ENCODE measurements around the gene BASP1.

The BASP1 gene

DNA sequence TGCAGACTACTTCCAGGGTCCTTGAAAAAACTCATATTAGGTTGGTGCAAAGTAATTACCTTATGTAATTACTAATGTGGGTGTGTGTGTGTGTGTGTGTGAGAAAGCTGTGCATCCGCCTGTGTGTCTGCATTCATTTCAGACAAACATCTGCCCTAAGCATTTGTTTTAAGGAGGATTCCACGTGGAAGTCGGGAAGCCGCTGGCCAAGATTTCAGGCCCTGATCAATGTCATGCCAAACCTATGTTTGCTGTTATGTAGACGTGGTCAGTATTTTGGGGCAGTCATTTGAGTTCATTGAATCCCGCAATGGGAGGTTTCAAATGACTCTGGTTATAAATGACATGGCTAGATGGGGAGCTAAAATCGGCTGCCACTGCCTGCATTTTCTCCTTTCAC lies 33.6 kb upstream of the BASP1 start:
- no peaks in the 10 kb centered on the region for H3K9me3 ChIP-seq (ENCODE audit: control insufficient read depth, insufficient read depth, low read length)
- WGBS (ENCODE audit: insufficient coverage, insufficient read length) = no CpG with 5 or more reads among the region's 7 CpGs
- DNase-seq (ENCODE audit: low read depth, low spot score) = no peak
- no peaks in the 10 kb centered on the region for H3K36me3 ChIP-seq (ENCODE audit: control insufficient read depth, insufficient read depth, low read length)
- no peak overlapping the region for H3K4me3 ChIP-seq (ENCODE audit: low read length)
- no peaks in the 10 kb centered on the region for H3K4me1 ChIP-seq (ENCODE audit: control insufficient read depth, insufficient read depth, low read length)
- no peaks in the 10 kb centered on the region for H3K27me3 ChIP-seq (ENCODE audit: control insufficient read depth, insufficient read depth, low read length)
- no peak overlapping the region for H3K27ac ChIP-seq (ENCODE audit: low read length)

DNA sequence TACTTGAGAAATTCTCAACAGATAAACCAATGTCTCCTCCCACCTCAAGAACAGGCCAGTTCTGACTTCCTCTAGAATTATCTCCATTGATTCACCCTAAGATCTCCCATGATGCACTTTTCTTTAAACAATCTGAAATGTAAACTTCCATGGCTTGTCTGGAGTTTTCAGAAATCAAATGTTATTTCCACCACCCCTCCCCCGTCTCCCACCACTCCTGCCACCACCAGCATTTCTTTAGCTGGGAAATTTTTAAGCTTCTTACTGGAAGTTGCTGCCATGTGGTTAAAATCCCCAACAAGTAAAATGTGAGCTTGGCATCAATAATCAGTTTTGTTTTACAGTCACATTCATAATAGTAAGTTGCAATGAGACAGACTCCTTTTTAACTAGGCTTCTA lies 32.8 kb upstream of the BASP1 start:
- Histone ChIP-seq H3K4me1 (ENCODE audit: control insufficient read depth, insufficient read depth, low read length) (0 out of 2 replicates have a peak, but pooled peaks cover under 1% of the 10 kb centered on the region), H3K27ac (ENCODE audit: low read length) (no peak overlapping the region), H3K36me3 (ENCODE audit: control insufficient read depth, insufficient read depth, low read length) (no peaks in the 10 kb centered on the region), H3K4me3 (ENCODE audit: low read length) (no peak overlapping the region), H3K27me3 (ENCODE audit: control insufficient read depth, insufficient read depth, low read length) (no peaks in the 10 kb centered on the region), H3K9me3 (ENCODE audit: control insufficient read depth, insufficient read depth, low read length) (no peaks in the 10 kb centered on the region)
- WGBS (ENCODE audit: insufficient coverage, insufficient read length) = no CpG with 5 or more reads among the region's 1 CpG
- no peak for DNase-seq (ENCODE audit: low read depth, low spot score)

DNA sequence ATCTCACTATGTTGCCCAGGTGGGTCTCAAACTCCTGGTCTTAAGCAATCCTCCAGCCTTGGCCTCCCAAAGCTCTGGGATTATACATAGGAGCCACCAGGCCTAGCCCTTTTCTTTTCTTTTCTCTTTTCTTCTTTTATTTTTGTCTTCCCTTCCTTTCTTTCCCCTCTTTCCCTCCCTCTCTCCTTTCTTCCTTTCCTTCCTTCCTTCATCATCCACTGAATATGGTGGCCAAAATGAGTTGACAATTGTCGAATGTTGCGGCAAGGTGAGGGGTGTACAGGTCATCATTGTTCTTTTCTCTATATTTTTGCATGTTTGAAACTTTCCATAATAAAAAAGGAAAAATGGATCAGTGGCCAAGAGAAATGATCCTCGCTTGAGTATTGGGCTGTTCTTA lies 32.1 kb upstream of the BASP1 start:
- no CpG with 5 or more reads among the region's 3 CpGs for WGBS (ENCODE audit: insufficient coverage, insufficient read length)
- Histone ChIP-seq H3K4me3 (ENCODE audit: low read length) (no peak overlapping the region), H3K27ac (ENCODE audit: low read length) (no peak overlapping the region), H3K9me3 (ENCODE audit: control insufficient read depth, insufficient read depth, low read length) (no peaks in the 10 kb centered on the region), H3K36me3 (ENCODE audit: control insufficient read depth, insufficient read depth, low read length) (no peaks in the 10 kb centered on the region), H3K27me3 (ENCODE audit: control insufficient read depth, insufficient read depth, low read length) (no peaks in the 10 kb centered on the region), H3K4me1 (ENCODE audit: control insufficient read depth, insufficient read depth, low read length) (peaks cover 1% of the 10 kb centered on the region; the same call in 1 of the 2 replicates)
- DNase-seq (ENCODE audit: low read depth, low spot score) = no peak

DNA sequence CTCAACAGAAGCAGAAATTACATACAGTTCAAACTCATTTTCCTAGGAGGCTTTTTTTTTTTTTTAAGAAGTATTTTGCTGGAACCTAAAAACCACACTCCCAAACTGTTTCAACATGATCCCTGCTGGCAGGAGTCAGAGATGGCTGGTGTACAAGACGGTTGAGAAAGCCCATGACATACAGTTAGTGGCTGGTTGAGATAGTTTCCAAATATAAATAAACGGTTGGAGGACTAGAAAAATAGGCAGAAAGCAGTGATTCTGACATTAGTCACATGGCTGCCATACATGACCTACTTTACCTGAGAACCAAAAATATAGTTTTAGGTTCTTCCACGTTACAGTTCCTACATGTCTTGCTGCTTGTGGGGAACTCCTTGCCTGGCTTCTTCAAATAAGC lies 31.7 kb upstream of the BASP1 start:
- WGBS (ENCODE audit: insufficient coverage, insufficient read length) = no CpG with 5 or more reads among the region's 3 CpGs
- Histone ChIP-seq H3K4me3 (ENCODE audit: low read length) (no peak overlapping the region), H3K27me3 (ENCODE audit: control insufficient read depth, insufficient read depth, low read length) (no peaks in the 10 kb centered on the region), H3K9me3 (ENCODE audit: control insufficient read depth, insufficient read depth, low read length) (no peaks in the 10 kb centered on the region), H3K36me3 (ENCODE audit: control insufficient read depth, insufficient read depth, low read length) (no peaks in the 10 kb centered on the region), H3K27ac (ENCODE audit: low read length) (no peak overlapping the region), H3K4me1 (ENCODE audit: control insufficient read depth, insufficient read depth, low read length) (peaks cover 1% of the 10 kb centered on the region; the same call in 1 of the 2 replicates)
- DNase-seq (ENCODE audit: low read depth, low spot score) = no peak

- H3K27me3 ChIP-seq (ENCODE audit: control insufficient read depth, insufficient read depth, low read length) = no peaks in the 10 kb centered on the region
- H3K27ac ChIP-seq (ENCODE audit: low read length) = no peak overlapping the region
- no peak overlapping the region for H3K4me3 ChIP-seq (ENCODE audit: low read length)
- H3K4me1 ChIP-seq (ENCODE audit: control insufficient read depth, insufficient read depth, low read length) = peaks cover 1% of the 10 kb centered on the region; the same call in 1 of the 2 replicates
- no CpG with 5 or more reads among the region's 4 CpGs for WGBS (ENCODE audit: insufficient coverage, insufficient read length)
- DNase-seq (ENCODE audit: low read depth, low spot score) = no peak
- no peaks in the 10 kb centered on the region for H3K36me3 ChIP-seq (ENCODE audit: control insufficient read depth, insufficient read depth, low read length)
- H3K9me3 ChIP-seq (ENCODE audit: control insufficient read depth, insufficient read depth, low read length) = no peaks in the 10 kb centered on the region
Observed at GRCh38 chr5:17186256-17186655, 31.2 kb upstream of the BASP1 start.

- H3K4me3 ChIP-seq (ENCODE audit: low read length) = no peak overlapping the region
- WGBS (ENCODE audit: insufficient coverage, insufficient read length) = no CpG with 5 or more reads among the region's 7 CpGs
- no peak for DNase-seq (ENCODE audit: low read depth, low spot score)
- H3K9me3 ChIP-seq (ENCODE audit: control insufficient read depth, insufficient read depth, low read length) = no peaks in the 10 kb centered on the region
- peaks cover 1% of the 10 kb centered on the region; the same call in 1 of the 2 replicates for H3K4me1 ChIP-seq (ENCODE audit: control insufficient read depth, insufficient read depth, low read length)
- H3K27me3 ChIP-seq (ENCODE audit: control insufficient read depth, insufficient read depth, low read length) = no peaks in the 10 kb centered on the region
- no peaks in the 10 kb centered on the region for H3K36me3 ChIP-seq (ENCODE audit: control insufficient read depth, insufficient read depth, low read length)
- no peak overlapping the region for H3K27ac ChIP-seq (ENCODE audit: low read length)
Observed at GRCh38 chr5:17187011-17187785, 30.2 kb upstream of the BASP1 start.

DNA sequence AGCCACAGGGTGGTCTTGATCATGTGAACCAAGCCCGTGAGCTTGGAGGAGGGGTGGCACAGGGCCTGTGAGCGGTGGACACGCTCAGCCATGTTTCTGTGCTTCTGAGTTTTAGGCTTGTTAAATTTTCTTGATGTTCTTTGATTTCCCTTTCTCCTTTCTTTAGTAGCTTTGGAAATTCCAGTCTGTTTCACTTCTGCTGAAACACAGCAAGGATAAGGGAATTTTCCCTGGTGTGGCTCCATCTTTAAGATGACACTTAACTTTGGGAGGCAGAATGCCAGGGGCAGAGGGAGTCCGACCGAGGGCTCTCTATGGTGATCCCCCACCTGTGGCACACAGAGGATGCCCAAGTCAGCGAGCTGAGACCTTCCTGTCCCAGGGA lies 29.7 kb upstream of the BASP1 start:
- Histone ChIP-seq H3K27ac (ENCODE audit: low read length) (no peak overlapping the region), H3K4me3 (ENCODE audit: low read length) (no peak overlapping the region), H3K4me1 (ENCODE audit: control insufficient read depth, insufficient read depth, low read length) (peaks cover 1% of the 10 kb centered on the region; the same call in 1 of the 2 replicates), H3K9me3 (ENCODE audit: control insufficient read depth, insufficient read depth, low read length) (no peaks in the 10 kb centered on the region), H3K27me3 (ENCODE audit: control insufficient read depth, insufficient read depth, low read length) (no peaks in the 10 kb centered on the region), H3K36me3 (ENCODE audit: control insufficient read depth, insufficient read depth, low read length) (no peaks in the 10 kb centered on the region)
- WGBS (ENCODE audit: insufficient coverage, insufficient read length) = no CpG with 5 or more reads among the region's 6 CpGs
- no peak for DNase-seq (ENCODE audit: low read depth, low spot score)

- H3K27ac ChIP-seq (ENCODE audit: low read length) = no peak overlapping the region
- peaks cover 1% of the 10 kb centered on the region; the same call in 1 of the 2 replicates for H3K4me1 ChIP-seq (ENCODE audit: control insufficient read depth, insufficient read depth, low read length)
- no peaks in the 10 kb centered on the region for H3K36me3 ChIP-seq (ENCODE audit: control insufficient read depth, insufficient read depth, low read length)
- peak; percentile 91 for DNase-seq (ENCODE audit: low read depth, low spot score)
- H3K4me3 ChIP-seq (ENCODE audit: low read length) = no peak overlapping the region
- no CpG with 5 or more reads among the region's 13 CpGs for WGBS (ENCODE audit: insufficient coverage, insufficient read length)
- no peaks in the 10 kb centered on the region for H3K9me3 ChIP-seq (ENCODE audit: control insufficient read depth, insufficient read depth, low read length)
- H3K27me3 ChIP-seq (ENCODE audit: control insufficient read depth, insufficient read depth, low read length) = no peaks in the 10 kb centered on the region
Observed at GRCh38 chr5:17189381-17190036, 27.9 kb upstream of the BASP1 start.

- no peak overlapping the region for H3K27ac ChIP-seq (ENCODE audit: low read length)
- no peak for DNase-seq (ENCODE audit: low read depth, low spot score)
- H3K9me3 ChIP-seq (ENCODE audit: control insufficient read depth, insufficient read depth, low read length) = no peaks in the 10 kb centered on the region
- WGBS (ENCODE audit: insufficient coverage, insufficient read length) = no CpG with 5 or more reads among the region's 4 CpGs
- H3K4me1 ChIP-seq (ENCODE audit: control insufficient read depth, insufficient read depth, low read length) = peaks cover 1% of the 10 kb centered on the region; the same call in 1 of the 2 replicates
- no peaks in the 10 kb centered on the region for H3K27me3 ChIP-seq (ENCODE audit: control insufficient read depth, insufficient read depth, low read length)
- no peak overlapping the region for H3K4me3 ChIP-seq (ENCODE audit: low read length)
- no peaks in the 10 kb centered on the region for H3K36me3 ChIP-seq (ENCODE audit: control insufficient read depth, insufficient read depth, low read length)
Observed at GRCh38 chr5:17190242-17190778, 27.1 kb upstream of the BASP1 start.

- Histone ChIP-seq H3K4me3 (ENCODE audit: low read length) (no peak overlapping the region), H3K9me3 (ENCODE audit: control insufficient read depth, insufficient read depth, low read length) (no peaks in the 10 kb centered on the region), H3K27ac (ENCODE audit: low read length) (no peak overlapping the region), H3K4me1 (ENCODE audit: control insufficient read depth, insufficient read depth, low read length) (peaks cover 1% of the 10 kb centered on the region; the same call in 1 of the 2 replicates), H3K27me3 (ENCODE audit: control insufficient read depth, insufficient read depth, low read length) (no peaks in the 10 kb centered on the region), H3K36me3 (ENCODE audit: control insufficient read depth, insufficient read depth, low read length) (no peaks in the 10 kb centered on the region)
- no peak for DNase-seq (ENCODE audit: low read depth, low spot score)
- WGBS (ENCODE audit: insufficient coverage, insufficient read length) = no CpG with 5 or more reads among the region's 7 CpGs
Observed at GRCh38 chr5:17190799-17191391, 26.5 kb upstream of the BASP1 start.

Measured in iPS DF 6.9 (cell line).